Osteocyte (in vitro differentiated cells): ENCODE results near the gene USB1. TPM values are rescaled to one million over a fixed set of nuclear protein-coding genes. Genes with fewer than 3 reads are reported as not detected.

ENCODE experiments used
- DNase-seq: peaks from one replicate; pipeline ENCODE4 v3.0.0; 2021; ENCODE audit warnings: mixed read lengths; ENCODE audit not compliant: unreplicated experiment; ENCODE audit errors: extremely low spot score
- H3K27ac Mint-ChIP-seq: one replicate; pipeline ENCODE4 v1.8.0; 2021; ENCODE audit warnings: mild to moderate bottlenecking, mixed read lengths; ENCODE audit not compliant: unreplicated experiment
- H3K27me3 Mint-ChIP-seq: one replicate; pipeline ENCODE4 v1.8.0; 2021; ENCODE audit warnings: mixed read lengths; ENCODE audit not compliant: unreplicated experiment
- H3K36me3 Mint-ChIP-seq: one replicate; pipeline ENCODE4 v1.8.0; 2021; ENCODE audit warnings: mixed read lengths; ENCODE audit not compliant: unreplicated experiment
- H3K4me1 Mint-ChIP-seq: one replicate; pipeline ENCODE4 v1.8.0; 2021; ENCODE audit warnings: mixed read lengths; ENCODE audit not compliant: unreplicated experiment
- H3K4me3 Mint-ChIP-seq: one replicate; pipeline ENCODE4 v1.8.0; 2021; ENCODE audit warnings: mild to moderate bottlenecking, moderate library complexity, mixed read lengths; ENCODE audit not compliant: unreplicated experiment
- H3K9me3 Mint-ChIP-seq: one replicate; pipeline ENCODE4 v1.8.0; 2021; ENCODE audit warnings: mixed read lengths; ENCODE audit not compliant: unreplicated experiment
- CTCF ChIP-seq: fragments of 200-600 bp; sonication (generic); IDR thresholded peaks from 2 replicates; pipeline ENCODE4 v1.5.0; 2021; ENCODE audit warnings: antibody characterized with exemption, mild to moderate bottlenecking, moderate library complexity
- total RNA-seq: library from RNA; stranded (reverse); gene quantifications from 2 replicates; pipeline ENCODE4 v1.2.1, GENCODE V29; 2021

The USB1 gene
- total RNA-seq, 1 donor from 2014 or later: 45.5 TPM

- H3K4me3 Mint-ChIP-seq: no peak overlapping the region
- no peak for DNase-seq
- H3K27me3 Mint-ChIP-seq: peaks cover 27% of the 10 kb centered on the region
- no peaks in the 10 kb centered on the region for H3K9me3 Mint-ChIP-seq
- H3K4me1 Mint-ChIP-seq: no peaks in the 10 kb centered on the region
- H3K36me3 Mint-ChIP-seq: no peaks in the 10 kb centered on the region
- H3K27ac Mint-ChIP-seq: no peak overlapping the region
- TF ChIP-seq CTCF: no peak
Measured at GRCh38 chr16:57962756-57963155, 38.5 kb upstream of the USB1 start.

- H3K9me3 Mint-ChIP-seq: no peaks in the 10 kb centered on the region
- no peaks in the 10 kb centered on the region for H3K4me1 Mint-ChIP-seq
- no peak overlapping the region for H3K27ac Mint-ChIP-seq
- H3K36me3 Mint-ChIP-seq: no peaks in the 10 kb centered on the region
- no peak overlapping the region for H3K4me3 Mint-ChIP-seq
- TF ChIP-seq CTCF: no peak
- no peak for DNase-seq
- H3K27me3 Mint-ChIP-seq: peaks cover 27% of the 10 kb centered on the region
Measured at GRCh38 chr16:57964157-57964700, 37.0 kb upstream of the USB1 start.

GRCh38 chr16:57966204-57966771, 34.9 kb upstream of the USB1 start:
- DNase-seq: no peak
- Mint-ChIP-seq H3K36me3 (no peaks in the 10 kb centered on the region), H3K27ac (no peak overlapping the region), H3K4me1 (no peaks in the 10 kb centered on the region), H3K27me3 (peaks cover 33% of the 10 kb centered on the region), H3K4me3 (no peak overlapping the region), H3K9me3 (no peaks in the 10 kb centered on the region)
- TF ChIP-seq CTCF: no peak

GRCh38 chr16:57966986-57967385, 34.2 kb upstream of the USB1 start:
- Mint-ChIP-seq H3K4me3 (no peak overlapping the region), H3K36me3 (no peaks in the 10 kb centered on the region), H3K27ac (no peak overlapping the region), H3K27me3 (peaks cover 31% of the 10 kb centered on the region), H3K4me1 (no peaks in the 10 kb centered on the region), H3K9me3 (no peaks in the 10 kb centered on the region)
- no peak for DNase-seq
- TF ChIP-seq CTCF: no peak

- DNase-seq: no peak
- Mint-ChIP-seq H3K9me3 (no peaks in the 10 kb centered on the region), H3K4me3 (no peak overlapping the region), H3K27me3 (peaks cover 31% of the 10 kb centered on the region), H3K4me1 (no peaks in the 10 kb centered on the region), H3K27ac (no peak overlapping the region), H3K36me3 (no peaks in the 10 kb centered on the region)
- no peak for TF ChIP-seq CTCF
Measured at GRCh38 chr16:57967916-57968315, 33.3 kb upstream of the USB1 start.
